ENCODE data around the gene GRN. TPM values are rescaled to one million over a fixed set of nuclear protein-coding genes. Genes with fewer than 3 reads are reported as not detected.

Gene GRN
- total and polyA plus RNA-seq, 9 of the 15 experiments (the other 6 are each of a cell fraction or from before 2014, with no cell fraction given): 5.4 to 75.3 (median 20.7) TPM

DNA sequence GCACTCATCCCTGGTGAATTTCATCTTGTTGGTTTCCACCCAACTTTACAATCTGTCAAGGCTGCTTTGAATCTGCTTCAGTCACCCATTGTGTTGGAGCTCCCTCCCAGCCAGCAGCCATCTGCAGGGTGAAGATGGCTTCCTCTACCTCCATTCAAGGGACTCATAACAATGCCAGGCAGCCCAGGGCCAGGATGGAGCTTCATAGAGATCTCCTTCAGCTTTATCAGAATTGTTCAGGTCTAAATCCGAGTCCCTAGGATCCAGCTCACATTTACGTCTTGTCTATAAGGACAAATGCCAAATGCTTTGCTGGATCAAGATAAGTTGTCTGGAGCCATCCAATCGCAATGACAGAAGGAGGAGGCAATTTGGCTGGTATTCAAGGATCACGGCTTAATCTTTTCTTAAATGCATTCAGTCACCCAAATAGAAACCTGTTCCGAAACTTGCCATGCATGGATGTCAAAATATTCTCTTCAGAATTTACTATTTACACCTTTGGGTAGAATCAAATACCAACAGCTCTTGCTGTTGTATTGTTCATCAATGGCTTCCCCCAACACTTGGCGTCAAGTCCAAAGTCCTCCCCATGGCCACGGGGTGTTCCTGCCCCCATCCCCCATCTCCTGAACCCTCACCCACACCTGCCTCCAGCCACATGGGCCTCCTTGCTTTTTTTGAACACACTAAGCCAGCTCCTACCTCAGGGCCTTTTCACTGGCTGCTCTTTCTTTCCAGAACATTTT is 22.3 kb downstream of the GRN start:
- H3K9me3 ChIP-seq (replicated peaks; ENCODE audit: control insufficient read depth, insufficient read depth, low read depth, low read length): no peaks in the 10 kb centered on the region
- intact Hi-C loops (cut with micrococcal nuclease): no loop called here
- H3K9me1 ChIP-seq (ENCODE audit: control insufficient read depth, insufficient read depth, low read length): no peaks in the 10 kb centered on the region
- no peak for ATAC-seq
- no peak for DNase-seq (ENCODE audit: extremely low read depth in 1 of 4, low spot score in 3 of 4)
- BruUV-seq (replicated peaks): no TSS peak
- H3K27ac ChIP-seq (ENCODE audit: extremely low read depth, low read depth, low read length): no peak overlapping the region
- WGBS (ENCODE audit: insufficient coverage, low coverage, missing lambda C conversion rate): 8% methylated on average over 7 of the region's 7 CpGs
- peaks cover 5 to 19% of the 10 kb centered on the region in 2 experiments; a peak in 4 of 5 replicates for H3K4me1 ChIP-seq (replicated peaks in 1 of 2; ENCODE audit: control insufficient read depth in 2 of 2, insufficient read depth in 2 of 2, low read length in 2 of 2)
- H3K9ac ChIP-seq (ENCODE audit: insufficient read depth in 1 of 2, low read depth in 2 of 2, low read length in 2 of 2): no peak overlapping the region
- no peak overlapping the region; the same call in 1 of the 2 replicates for H3K4me2 ChIP-seq (ENCODE audit: insufficient read depth, low read length)
- H4K20me1 ChIP-seq (replicated peaks; ENCODE audit: control insufficient read depth, insufficient read depth, low read length): no peaks in the 10 kb centered on the region
- H3K4me3 ChIP-seq: no peak overlapping the region
- in situ Hi-C loops (cut with MboI): no loop called here
- TF ChIP-seq HNRNPLL (IDR thresholded peaks at IDR 0.05; ENCODE audit: low read depth, low read length, poor library complexity, severe bottlenecking) (no peak), ZNF197 (CRISPR knock-in tag; IDR thresholded peaks at IDR 0.05; ENCODE audit: low read depth) (no peak), CBFA2T3 (IDR thresholded peaks at IDR 0.05) (0 out of 2 replicates have a peak, but pooled peaks have one; percentile 10), SMARCC2 (IDR thresholded peaks at IDR 0.05; ENCODE audit: low read depth) (no peak), SRSF1 (IDR thresholded peaks at IDR 0.05; ENCODE audit: low read depth, low read length) (no peak), KDM2B (CRISPR knock-in tag; IDR thresholded peaks at IDR 0.05) (no peak), RBM25 (IDR thresholded peaks at IDR 0.05; ENCODE audit: low read depth, low read length, severe bottlenecking) (peak; percentile 62), ZC3H8 (IDR thresholded peaks at IDR 0.05) (no peak), BCOR (IDR thresholded peaks at IDR 0.05) (peak; percentile 56; the same call in 1 of the 2 replicates), FOXA1 (IDR thresholded peaks at IDR 0.05; ENCODE audit: borderline replicate concordance) (no peak), KLF16 (IDR thresholded peaks at IDR 0.05) (no peak), MECOM (CRISPR knock-in tag; IDR thresholded peaks at IDR 0.05) (no peak), FOXK1 (CRISPR knock-in tag; IDR thresholded peaks at IDR 0.05; ENCODE audit: borderline replicate concordance) (no peak), FOXK2 (conservative IDR thresholded peaks at IDR 0.05 in 1 of 2, IDR thresholded peaks at IDR 0.05 in 1 of 2; ENCODE audit: low read depth in 2 of 2) (no peak), NCOA6 (IDR thresholded peaks at IDR 0.05) (no peak), TEAD1 (CRISPR knock-in tag; IDR thresholded peaks at IDR 0.05) (0 out of 4 replicates have a peak, but pooled peaks of 1 of the 2 experiments have one; percentile 27), ETV6 (IDR thresholded peaks at IDR 0.05; ENCODE audit: borderline replicate concordance in 1 of 2, low read depth in 2 of 2, low read length in 1 of 2) (no peak), ETV6 (CRISPR knock-in tag; IDR thresholded peaks at IDR 0.05; ENCODE audit: borderline replicate concordance) (no peak), RBBP5 (IDR thresholded peaks at IDR 0.05; ENCODE audit: borderline replicate concordance, insufficient read depth, low read length, poor library complexity, severe bottlenecking) (no peak)
- TF ChIP-seq, protein P1, sequence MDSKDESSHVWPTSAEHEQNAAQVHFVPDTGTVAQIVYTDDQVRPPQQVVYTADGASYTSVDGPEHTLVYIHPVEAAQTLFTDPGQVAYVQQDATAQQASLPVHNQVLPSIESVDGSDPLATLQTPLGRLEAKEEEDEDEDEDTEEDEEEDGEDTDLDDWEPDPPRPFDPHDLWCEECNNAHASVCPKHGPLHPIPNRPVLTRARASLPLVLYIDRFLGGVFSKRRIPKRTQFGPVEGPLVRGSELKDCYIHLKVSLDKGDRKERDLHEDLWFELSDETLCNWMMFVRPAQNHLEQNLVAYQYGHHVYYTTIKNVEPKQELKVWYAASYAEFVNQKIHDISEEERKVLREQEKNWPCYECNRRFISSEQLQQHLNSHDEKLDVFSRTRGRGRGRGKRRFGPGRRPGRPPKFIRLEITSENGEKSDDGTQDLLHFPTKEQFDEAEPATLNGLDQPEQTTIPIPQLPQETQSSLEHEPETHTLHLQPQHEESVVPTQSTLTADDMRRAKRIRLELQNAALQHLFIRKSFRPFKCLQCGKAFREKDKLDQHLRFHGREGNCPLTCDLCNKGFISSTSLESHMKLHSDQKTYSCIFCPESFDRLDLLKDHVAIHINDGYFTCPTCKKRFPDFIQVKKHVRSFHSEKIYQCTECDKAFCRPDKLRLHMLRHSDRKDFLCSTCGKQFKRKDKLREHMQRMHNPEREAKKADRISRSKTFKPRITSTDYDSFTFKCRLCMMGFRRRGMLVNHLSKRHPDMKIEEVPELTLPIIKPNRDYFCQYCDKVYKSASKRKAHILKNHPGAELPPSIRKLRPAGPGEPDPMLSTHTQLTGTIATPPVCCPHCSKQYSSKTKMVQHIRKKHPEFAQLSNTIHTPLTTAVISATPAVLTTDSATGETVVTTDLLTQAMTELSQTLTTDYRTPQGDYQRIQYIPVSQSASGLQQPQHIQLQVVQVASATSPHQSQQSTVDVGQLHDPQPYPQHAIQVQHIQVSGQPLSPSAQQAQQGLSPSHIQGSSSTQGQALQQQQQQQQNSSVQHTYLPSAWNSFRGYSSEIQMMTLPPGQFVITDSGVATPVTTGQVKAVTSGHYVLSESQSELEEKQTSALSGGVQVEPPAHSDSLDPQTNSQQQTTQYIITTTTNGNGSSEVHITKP (IDR thresholded peaks at IDR 0.05; ENCODE audit: partially characterized antibody): peak; percentile 77
- ChIA-PET CTCF (ENCODE audit: low intra/inter-chr PET ratio) (no interaction called here), POLR2A (interaction anchor here (0.8 to 1.6 kb wide), 3 partner anchors 12 to 181 kb away, joined by 3 to 7 read pairs (median 4); partner anchors contain the start of gene TMUB2)
- peak overlapping the region; percentile 12; the same call in 1 of the 2 replicates for H2AFZ ChIP-seq (ENCODE audit: low read depth, low read length)
- no peaks in the 10 kb centered on the region for H3K79me2 ChIP-seq (ENCODE audit: control insufficient read depth, insufficient read depth, low read length)
- no peaks in the 10 kb centered on the region for H3K36me3 ChIP-seq (ENCODE audit: control insufficient read depth, insufficient read depth, low read length)
- H3K27me3 ChIP-seq (ENCODE audit: control insufficient read depth in 2 of 2, insufficient read depth in 2 of 2, low read length in 2 of 2): no peaks in the 10 kb centered on the region; a peak in 1 of 5 replicates
- FAIRE-seq: no peak

Data from K562 (cell line).